ENCODE measurements around the gene LTF.
"Not testable (repeated sequence)": the region's sequence is repeated elsewhere in the genome, so short reads cannot be mapped to it uniquely, and the experiment has no call there.

Gene LTF

DNA sequence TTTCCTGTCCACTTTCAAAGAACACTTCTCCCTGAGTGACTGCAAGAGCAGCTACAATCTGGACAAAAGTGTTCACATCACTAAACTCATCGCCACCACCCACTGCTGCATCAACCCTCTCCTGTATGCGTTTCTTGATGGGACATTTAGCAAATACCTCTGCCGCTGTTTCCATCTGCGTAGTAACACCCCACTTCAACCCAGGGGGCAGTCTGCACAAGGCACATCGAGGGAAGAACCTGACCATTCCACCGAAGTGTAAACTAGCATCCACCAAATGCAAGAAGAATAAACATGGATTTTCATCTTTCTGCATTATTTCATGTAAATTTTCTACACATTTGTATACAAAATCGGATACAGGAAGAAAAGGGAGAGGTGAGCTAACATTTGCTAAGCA is 55.9 kb downstream of the LTF start:
- no peaks in the 10 kb centered on the region for H3K36me3 ChIP-seq (ENCODE audit: control insufficient read depth, insufficient read depth, low read length)
- no peak overlapping the region for H3K27ac ChIP-seq (ENCODE audit: low read depth, low read length)
- H3K4me3 ChIP-seq (ENCODE audit: low read depth, low read length), result no peak overlapping the region
- H3K9ac ChIP-seq (ENCODE audit: low read depth, low read length), result no peak overlapping the region
- H3K4me1 ChIP-seq (ENCODE audit: control insufficient read depth, insufficient read depth, low read length), result no peaks in the 10 kb centered on the region
- no peaks in the 10 kb centered on the region for H3K9me3 ChIP-seq (ENCODE audit: control insufficient read depth, insufficient read depth, low read length)
- no peaks in the 10 kb centered on the region for H3K27me3 ChIP-seq (ENCODE audit: control insufficient read depth, insufficient read depth, low read length)

- H3K4me3 ChIP-seq (ENCODE audit: low read depth, low read length), result no peak overlapping the region
- no peak overlapping the region for H3K27ac ChIP-seq (ENCODE audit: low read depth, low read length)
- H3K4me1 ChIP-seq (ENCODE audit: control insufficient read depth, insufficient read depth, low read length), result no peaks in the 10 kb centered on the region
Measured at GRCh38 chr3:46407970-46408369, 56.7 kb downstream of the LTF start.

GRCh38 chr3:46406788-46407611 is 57.7 kb downstream of the LTF start, which contains the start of the genes CCR5AS and CCRL2:
Gene CCR5AS, minus strand, starts transcription at chr3:46407066.
Gene CCRL2, plus strand, starts transcription at chr3:46407259. Its CDS starts 821 bp downstream, at chr3:46408080.
- H3K27ac ChIP-seq (ENCODE audit: low read depth, low read length), result no peak within 1 kb of the TSS

More at GRCh38 chr3:46407970-46408369, 56.7 kb downstream of the LTF start:
- Histone ChIP-seq H3K9ac (ENCODE audit: low read depth, low read length) (no peak overlapping the region), H3K36me3 (ENCODE audit: control insufficient read depth, insufficient read depth, low read length) (no peaks in the 10 kb centered on the region), H3K9me3 (ENCODE audit: control insufficient read depth, insufficient read depth, low read length) (no peaks in the 10 kb centered on the region), H3K27me3 (ENCODE audit: control insufficient read depth, insufficient read depth, low read length) (no peaks in the 10 kb centered on the region)

GRCh38 chr3:46406443-46406787 is 58.3 kb downstream of the LTF start:
- Histone ChIP-seq H3K9ac (ENCODE audit: low read depth, low read length) (no peak overlapping the region), H3K9me3 (ENCODE audit: control insufficient read depth, insufficient read depth, low read length) (no peaks in the 10 kb centered on the region), H3K36me3 (ENCODE audit: control insufficient read depth, insufficient read depth, low read length) (no peaks in the 10 kb centered on the region), H3K4me1 (ENCODE audit: control insufficient read depth, insufficient read depth, low read length) (no peaks in the 10 kb centered on the region), H3K27me3 (ENCODE audit: control insufficient read depth, insufficient read depth, low read length) (no peaks in the 10 kb centered on the region), H3K4me3 (ENCODE audit: low read depth, low read length) (no peak overlapping the region), H3K27ac (ENCODE audit: low read depth, low read length) (no peak overlapping the region)

More at GRCh38 chr3:46406788-46407611, 57.7 kb downstream of the LTF start, which contains the start of the genes CCR5AS and CCRL2:
- Histone ChIP-seq H3K9me3 (ENCODE audit: control insufficient read depth, insufficient read depth, low read length) (no peaks in the 10 kb centered on the region), H3K4me3 (ENCODE audit: low read depth, low read length) (no peak within 1 kb of the TSS), H3K4me1 (ENCODE audit: control insufficient read depth, insufficient read depth, low read length) (no peaks in the 10 kb centered on the region), H3K27me3 (ENCODE audit: control insufficient read depth, insufficient read depth, low read length) (no peaks in the 10 kb centered on the region), H3K36me3 (ENCODE audit: control insufficient read depth, insufficient read depth, low read length) (no peaks in the 10 kb centered on the region), H3K9ac (ENCODE audit: low read depth, low read length) (no peak within 1 kb of the TSS)

DNA sequence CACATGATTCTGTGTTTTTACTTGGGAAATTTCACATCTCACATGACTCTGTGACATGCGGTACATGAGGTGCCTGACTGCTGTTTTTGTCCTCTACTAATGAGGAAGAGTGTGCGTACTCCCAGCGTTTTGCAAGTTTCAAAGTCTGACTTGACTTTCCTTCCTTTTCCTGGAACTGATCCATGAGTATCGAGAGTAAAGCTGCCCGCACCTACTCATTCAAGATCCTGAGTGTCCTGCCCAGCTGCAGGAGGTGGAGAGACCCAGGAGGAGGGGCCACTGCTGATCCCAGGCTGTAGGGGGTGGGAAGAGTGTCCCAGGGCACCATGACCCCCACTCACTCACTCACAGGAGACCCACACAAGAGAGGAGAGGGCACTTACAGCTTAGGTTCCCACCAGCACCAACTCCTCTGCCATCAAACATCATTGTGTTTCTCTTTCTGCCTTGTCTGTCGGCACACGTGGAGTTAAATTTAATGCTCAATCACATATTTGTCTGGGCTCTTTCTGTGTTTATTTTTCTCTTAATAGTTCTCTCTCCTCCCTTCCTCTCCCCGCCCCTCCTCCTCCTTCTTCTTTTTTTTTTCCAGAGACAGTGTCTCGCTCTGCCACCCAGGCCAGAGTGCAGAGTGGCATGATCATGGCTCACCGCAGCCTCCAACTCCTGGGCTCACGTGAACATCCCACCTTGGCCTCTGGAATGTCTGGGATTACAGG is 59.2 kb downstream of the LTF start:
- H3K27ac ChIP-seq (ENCODE audit: low read depth, low read length), result no peak overlapping the region
- no peaks in the 10 kb centered on the region for H3K36me3 ChIP-seq (ENCODE audit: control insufficient read depth, insufficient read depth, low read length)
- no peaks in the 10 kb centered on the region for H3K4me1 ChIP-seq (ENCODE audit: control insufficient read depth, insufficient read depth, low read length)
- H3K27me3 ChIP-seq (ENCODE audit: control insufficient read depth, insufficient read depth, low read length), result no peaks in the 10 kb centered on the region
- no peaks in the 10 kb centered on the region for H3K9me3 ChIP-seq (ENCODE audit: control insufficient read depth, insufficient read depth, low read length)
- H3K9ac ChIP-seq (ENCODE audit: low read depth, low read length), result no peak overlapping the region
- H3K4me3 ChIP-seq (ENCODE audit: low read depth, low read length), result no peak overlapping the region

DNA sequence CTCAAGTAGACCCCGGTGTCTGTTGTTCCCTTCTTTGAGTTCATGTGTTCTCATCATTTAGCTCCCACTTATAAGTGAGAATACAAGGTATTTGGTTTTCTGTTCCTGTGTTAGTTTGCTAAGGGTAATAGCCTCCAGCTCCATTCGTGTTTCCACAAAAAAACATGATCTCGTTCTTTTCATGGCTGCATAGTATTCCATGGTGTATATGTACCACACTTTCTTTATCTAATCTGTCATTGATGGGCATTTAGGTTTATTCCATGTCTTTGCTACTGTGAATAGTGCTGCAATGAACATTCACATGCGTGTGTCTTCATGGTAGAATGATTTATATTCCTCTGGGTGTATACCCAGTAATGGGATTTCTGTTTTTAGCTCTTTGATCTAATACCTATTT is 61.8 kb downstream of the LTF start:
- H3K27me3 ChIP-seq (ENCODE audit: control insufficient read depth, insufficient read depth, low read length); H3K4me1 ChIP-seq (ENCODE audit: control insufficient read depth, insufficient read depth, low read length); H3K4me3 ChIP-seq (ENCODE audit: low read depth, low read length); H3K9me3 ChIP-seq (ENCODE audit: control insufficient read depth, insufficient read depth, low read length); H3K27ac ChIP-seq (ENCODE audit: low read depth, low read length); H3K9ac ChIP-seq (ENCODE audit: low read depth, low read length); H3K36me3 ChIP-seq (ENCODE audit: control insufficient read depth, insufficient read depth, low read length): not testable (repeated sequence)

- no peaks in the 10 kb centered on the region for H3K27me3 ChIP-seq (ENCODE audit: control insufficient read depth, insufficient read depth, low read length)
- H3K4me1 ChIP-seq (ENCODE audit: control insufficient read depth, insufficient read depth, low read length), result no peaks in the 10 kb centered on the region
Measured at GRCh38 chr3:46401579-46401978, 63.1 kb downstream of the LTF start.

GRCh38 chr3:46400846-46401245 is 63.9 kb downstream of the LTF start:
- Histone ChIP-seq H3K4me1 (ENCODE audit: control insufficient read depth, insufficient read depth, low read length) (no peaks in the 10 kb centered on the region), H3K9ac (ENCODE audit: low read depth, low read length) (no peak overlapping the region), H3K27me3 (ENCODE audit: control insufficient read depth, insufficient read depth, low read length) (no peaks in the 10 kb centered on the region), H3K27ac (ENCODE audit: low read depth, low read length) (no peak overlapping the region), H3K36me3 (ENCODE audit: control insufficient read depth, insufficient read depth, low read length) (no peaks in the 10 kb centered on the region), H3K4me3 (ENCODE audit: low read depth, low read length) (no peak overlapping the region), H3K9me3 (ENCODE audit: control insufficient read depth, insufficient read depth, low read length) (no peaks in the 10 kb centered on the region)

More at GRCh38 chr3:46401579-46401978, 63.1 kb downstream of the LTF start:
- Histone ChIP-seq H3K36me3 (ENCODE audit: control insufficient read depth, insufficient read depth, low read length) (no peaks in the 10 kb centered on the region), H3K27ac (ENCODE audit: low read depth, low read length) (no peak overlapping the region), H3K4me3 (ENCODE audit: low read depth, low read length) (no peak overlapping the region), H3K9me3 (ENCODE audit: control insufficient read depth, insufficient read depth, low read length) (no peaks in the 10 kb centered on the region), H3K9ac (ENCODE audit: low read depth, low read length) (no peak overlapping the region)

GRCh38 chr3:46400000-46400734 is 64.5 kb downstream of the LTF start:
- Histone ChIP-seq H3K9ac (ENCODE audit: low read depth, low read length) (no peak overlapping the region), H3K27ac (ENCODE audit: low read depth, low read length) (no peak overlapping the region), H3K4me3 (ENCODE audit: low read depth, low read length) (no peak overlapping the region), H3K4me1 (ENCODE audit: control insufficient read depth, insufficient read depth, low read length) (no peaks in the 10 kb centered on the region), H3K27me3 (ENCODE audit: control insufficient read depth, insufficient read depth, low read length) (no peaks in the 10 kb centered on the region), H3K36me3 (ENCODE audit: control insufficient read depth, insufficient read depth, low read length) (no peaks in the 10 kb centered on the region), H3K9me3 (ENCODE audit: control insufficient read depth, insufficient read depth, low read length) (no peaks in the 10 kb centered on the region)

DNA sequence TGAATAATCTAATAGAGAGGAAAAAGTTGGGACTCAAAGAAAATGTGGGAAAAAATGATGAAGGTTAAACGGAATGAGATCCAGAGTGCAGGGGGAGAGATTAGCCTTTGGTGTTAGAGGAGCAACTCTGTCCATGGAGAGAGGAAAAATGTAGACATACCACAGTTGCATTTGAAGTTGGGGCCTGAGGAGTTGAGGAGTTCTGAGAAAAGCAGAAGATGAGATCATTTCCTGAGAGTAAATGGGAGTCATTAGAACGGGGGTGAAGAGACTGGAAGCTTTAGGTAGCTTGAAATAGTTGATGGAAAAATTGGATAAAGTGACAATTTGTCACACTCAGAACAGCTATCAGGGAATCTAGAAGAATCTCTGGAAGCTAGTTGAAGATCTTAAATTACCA is 65.1 kb downstream of the LTF start:
- Histone ChIP-seq H3K9me3 (ENCODE audit: control insufficient read depth, insufficient read depth, low read length) (no peaks in the 10 kb centered on the region), H3K27ac (ENCODE audit: low read depth, low read length) (no peak overlapping the region), H3K4me3 (ENCODE audit: low read depth, low read length) (no peak overlapping the region), H3K27me3 (ENCODE audit: control insufficient read depth, insufficient read depth, low read length) (no peaks in the 10 kb centered on the region), H3K4me1 (ENCODE audit: control insufficient read depth, insufficient read depth, low read length) (no peaks in the 10 kb centered on the region), H3K9ac (ENCODE audit: low read depth, low read length) (no peak overlapping the region), H3K36me3 (ENCODE audit: control insufficient read depth, insufficient read depth, low read length) (no peaks in the 10 kb centered on the region)
